ENCODE results near the gene EVC2. TPM values are rescaled to one million over a fixed set of nuclear protein-coding genes. Genes with fewer than 3 reads are reported as not detected.

Gene EVC2
- total RNA-seq, 1 experiment from 2014 or later, result 7.8 TPM

DNA sequence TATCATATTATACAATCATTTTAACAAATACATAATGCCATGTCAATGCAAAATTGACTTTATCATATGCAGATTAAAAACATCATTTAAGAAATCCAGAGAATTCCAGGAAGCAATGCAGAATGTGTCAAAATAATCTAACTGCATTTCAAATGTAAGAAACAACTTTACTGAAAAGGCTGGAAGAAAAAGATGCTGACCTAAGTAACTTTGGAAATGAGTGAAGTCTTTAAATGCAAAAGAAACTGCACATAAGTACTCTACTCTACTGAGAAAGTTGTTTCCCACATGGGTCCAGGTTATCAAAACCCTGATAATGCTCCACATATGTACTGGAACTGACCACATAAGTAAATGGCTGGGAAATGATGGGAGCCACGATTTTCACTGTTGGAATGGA lies 149.9 kb downstream of the EVC2 start:
- Histone ChIP-seq H2BK15ac (ENCODE audit: low read depth, low read length) (no peak overlapping the region), H3K4me2 (ENCODE audit: insufficient read depth, insufficient read length, low read length) (no peak overlapping the region), H3K56ac (ENCODE audit: insufficient read length, low read depth, low read length) (no peak overlapping the region), H3K27ac (ENCODE audit: insufficient read length, low read depth, low read length) (no peak overlapping the region), H3T11ph (ENCODE audit: low read length) (no peak overlapping the region), H4K5ac (ENCODE audit: insufficient read length, low read depth, low read length) (no peak overlapping the region), H2BK120ac (ENCODE audit: low read depth, low read length, poor library complexity, severe bottlenecking) (no peak overlapping the region), H3K23me2 (ENCODE audit: insufficient read length, low read depth, low read length, poor library complexity, severe bottlenecking) (no peaks in the 10 kb centered on the region), H2BK12ac (ENCODE audit: insufficient read length, low read depth, low read length) (no peak overlapping the region), H4K8ac (replicated peaks; ENCODE audit: insufficient read length, low read depth, low read length) (no peak overlapping the region), H2AK5ac (ENCODE audit: insufficient read length, low read length) (no peak overlapping the region), H2BK20ac (ENCODE audit: low read depth, low read length, poor library complexity, severe bottlenecking) (no peak overlapping the region), H3K18ac (ENCODE audit: insufficient read length, low read depth, low read length) (no peak overlapping the region), H3K9ac (ENCODE audit: extremely low read depth, insufficient read length, low read length) (no peak overlapping the region), H3K23ac (ENCODE audit: insufficient read length, low read depth, low read length) (no peak overlapping the region), H4K20me1 (ENCODE audit: control insufficient read depth, insufficient read depth, insufficient read length) (no peaks in the 10 kb centered on the region), H3K79me1 (ENCODE audit: insufficient read depth, low read depth, low read length, poor library complexity, severe bottlenecking) (no peaks in the 10 kb centered on the region), H3K14ac (ENCODE audit: insufficient read depth, low read length) (no peak overlapping the region), H2BK5ac (ENCODE audit: insufficient read length, low read length) (no peak overlapping the region), H3K79me2 (ENCODE audit: insufficient read depth, low read length) (no peaks in the 10 kb centered on the region), H3K27me3 (ENCODE audit: insufficient read depth, low read length) (no peaks in the 10 kb centered on the region), H3K9me3 (ENCODE audit: control insufficient read depth, low read depth, low read length) (no peaks in the 10 kb centered on the region), H4K91ac (ENCODE audit: insufficient read length, low read depth, low read length) (no peak overlapping the region), H2AFZ (ENCODE audit: low read length) (no peak overlapping the region), H3K4me1 (ENCODE audit: insufficient read depth, low read length) (no peaks in the 10 kb centered on the region), H3K4ac (ENCODE audit: low read depth, low read length) (no peak overlapping the region)
- no peak overlapping the region for H3K27ac Mint-ChIP-seq
- TF ChIP-seq, protein P1, sequence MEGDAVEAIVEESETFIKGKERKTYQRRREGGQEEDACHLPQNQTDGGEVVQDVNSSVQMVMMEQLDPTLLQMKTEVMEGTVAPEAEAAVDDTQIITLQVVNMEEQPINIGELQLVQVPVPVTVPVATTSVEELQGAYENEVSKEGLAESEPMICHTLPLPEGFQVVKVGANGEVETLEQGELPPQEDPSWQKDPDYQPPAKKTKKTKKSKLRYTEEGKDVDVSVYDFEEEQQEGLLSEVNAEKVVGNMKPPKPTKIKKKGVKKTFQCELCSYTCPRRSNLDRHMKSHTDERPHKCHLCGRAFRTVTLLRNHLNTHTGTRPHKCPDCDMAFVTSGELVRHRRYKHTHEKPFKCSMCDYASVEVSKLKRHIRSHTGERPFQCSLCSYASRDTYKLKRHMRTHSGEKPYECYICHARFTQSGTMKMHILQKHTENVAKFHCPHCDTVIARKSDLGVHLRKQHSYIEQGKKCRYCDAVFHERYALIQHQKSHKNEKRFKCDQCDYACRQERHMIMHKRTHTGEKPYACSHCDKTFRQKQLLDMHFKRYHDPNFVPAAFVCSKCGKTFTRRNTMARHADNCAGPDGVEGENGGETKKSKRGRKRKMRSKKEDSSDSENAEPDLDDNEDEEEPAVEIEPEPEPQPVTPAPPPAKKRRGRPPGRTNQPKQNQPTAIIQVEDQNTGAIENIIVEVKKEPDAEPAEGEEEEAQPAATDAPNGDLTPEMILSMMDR (conservative IDR thresholded peaks at IDR 0.05), result no peak
- peaks cover 1 to 3% of the 10 kb centered on the region in 2 experiments; a peak in 2 of 5 replicates for H3K9me3 Mint-ChIP-seq
- no peak for DNase-seq
- peaks cover 0 to 19% (median 6%) of the 10 kb centered on the region in 3 experiments; a peak in 4 of 7 replicates for H3K36me3 Mint-ChIP-seq (ENCODE audit: insufficient read depth in 1 of 3, low read depth in 3 of 3)
- H3K4me1 Mint-ChIP-seq, result peaks cover 0 to 3% of the 10 kb centered on the region in 2 experiments; a peak in 1 of 4 replicates
- H3K27me3 Mint-ChIP-seq (ENCODE audit: low read depth), result no peaks in the 10 kb centered on the region
- WGBS (ENCODE audit: extremely low coverage, insufficient read length, low lambda C conversion rate), result no CpG with 5 or more reads among the region's 1 CpG
- H3K4me3 Mint-ChIP-seq, result no peak overlapping the region
